HEK293T (cell line): Measurements from ENCODE around the gene ATP5MG.

Source experiments
- ARNT ChIP-seq: fragments of 450-650 bp; IDR thresholded peaks from 2 replicates; pipeline ENCODE4 v1.6.1; 2017; ENCODE audit warnings: mild to moderate bottlenecking
- BHLHE40 ChIP-seq: fragments of 450-650 bp; IDR thresholded peaks from 2 replicates; pipeline ENCODE4 v1.6.1; 2016; ENCODE audit warnings: mild to moderate bottlenecking, moderate library complexity, borderline replicate concordance
- ELF4 ChIP-seq: fragments of 450-650 bp; IDR thresholded peaks from 2 replicates; pipeline ENCODE4 v1.6.1; 2017; ENCODE audit warnings: antibody characterized with exemption
- HDGF ChIP-seq: fragments of 450-650 bp; IDR thresholded peaks from 2 replicates; pipeline ENCODE4 v1.6.1; 2017; ENCODE audit warnings: antibody characterized with exemption, borderline replicate concordance
- NFRKB ChIP-seq: fragments of 450-650 bp; IDR thresholded peaks from 2 replicates; pipeline ENCODE4 v1.6.1; 2016; ENCODE audit warnings: mild to moderate bottlenecking, moderate library complexity
- SP1 ChIP-seq: fragments of 450-650 bp; IDR thresholded peaks from 2 replicates; pipeline ENCODE4 v1.6.1; 2017
- SUZ12 ChIP-seq: fragments of 450-650 bp; IDR thresholded peaks from 2 replicates; pipeline ENCODE4 v1.6.1; 2016; ENCODE audit warnings: mild to moderate bottlenecking
- ZNF384 ChIP-seq: fragments of 450-650 bp; IDR thresholded peaks from 2 replicates; pipeline ENCODE4 v1.6.1; 2016
- TF ChIP-seq, protein P1 (sequence below): fragments of 450-650 bp; IDR thresholded peaks from 2 replicates; pipeline ENCODE4 v1.6.1; 2016

- TF ChIP-seq NFRKB (no peak), ELF4 (no peak), SP1 (no peak), BHLHE40 (no peak), HDGF (no peak), ZNF384 (no peak), ARNT (no peak), SUZ12 (no peak)
- TF ChIP-seq, protein P1, sequence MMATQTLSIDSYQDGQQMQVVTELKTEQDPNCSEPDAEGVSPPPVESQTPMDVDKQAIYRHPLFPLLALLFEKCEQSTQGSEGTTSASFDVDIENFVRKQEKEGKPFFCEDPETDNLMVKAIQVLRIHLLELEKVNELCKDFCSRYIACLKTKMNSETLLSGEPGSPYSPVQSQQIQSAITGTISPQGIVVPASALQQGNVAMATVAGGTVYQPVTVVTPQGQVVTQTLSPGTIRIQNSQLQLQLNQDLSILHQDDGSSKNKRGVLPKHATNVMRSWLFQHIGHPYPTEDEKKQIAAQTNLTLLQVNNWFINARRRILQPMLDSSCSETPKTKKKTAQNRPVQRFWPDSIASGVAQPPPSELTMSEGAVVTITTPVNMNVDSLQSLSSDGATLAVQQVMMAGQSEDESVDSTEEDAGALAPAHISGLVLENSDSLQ = no peak
These were observed 5.3 kb downstream of the ATP5MG start for GRCh38 chr11:118406599-118407166.
